ENCODE data around the gene SLC7A9. TPM values are rescaled to one million over a fixed set of nuclear protein-coding genes. Genes with fewer than 3 reads are reported as not detected.

Gene SLC7A9
- polyA plus RNA-seq, 1 of the 3 experiments (the other 2 are of a cell fraction): not detected

GRCh38 chr19:32890326-32890725 is 20.8 kb upstream of the SLC7A9 start (continued):
- TF ChIP-seq MAX (IDR thresholded peaks at IDR 0.05; ENCODE audit: low read depth): no peak
- no peak for TF ChIP-seq USF2 (IDR thresholded peaks at IDR 0.05; ENCODE audit: borderline replicate concordance, low read depth, low read length)
- no peak for TF ChIP-seq GABPA (IDR thresholded peaks at IDR 0.05; ENCODE audit: low read depth)

GRCh38 chr19:32889137-32889934 is 19.8 kb upstream of the SLC7A9 start:
- peaks cover 0 to 39% of the 10 kb centered on the region in 2 experiments for H3K36me3 ChIP-seq (replicated peaks in 1 of 2; ENCODE audit: control insufficient read depth in 1 of 2, insufficient read depth in 2 of 2, low read length in 1 of 2)
- 0 out of 2 replicates have a peak, but pooled peaks cover 4% of the 10 kb centered on the region for H3K9me3 ChIP-seq
- POLR2A ChIA-PET: no interaction called here
- H3K4me2 ChIP-seq: no peak overlapping the region
- CTCF ChIA-PET: interaction anchor here (0.6 kb wide), 1 partner anchor 46 kb away, joined by 3 read pairs; no protein-coding TSS in a partner anchor
- no peak overlapping the region for H2AFZ ChIP-seq (ENCODE audit: low read depth)
- H4K20me1 ChIP-seq (ENCODE audit: insufficient read depth): no peaks in the 10 kb centered on the region
- H3K4me3 ChIP-seq (ENCODE audit: low read depth in 2 of 2, low read length in 1 of 2): no peak overlapping the region
- no peaks in the 10 kb centered on the region for H3K4me1 ChIP-seq (ENCODE audit: control insufficient read depth in 1 of 2, insufficient read depth in 2 of 2, low read depth in 1 of 2, low read length in 1 of 2)
- no peaks in the 10 kb centered on the region for H3K79me2 ChIP-seq (ENCODE audit: insufficient read depth)
- H3K9me2 ChIP-seq: no peaks in the 10 kb centered on the region
- 85% methylated on average over 11 of the region's 11 CpGs for WGBS (ENCODE audit: low lambda C conversion rate)
- no peaks in the 10 kb centered on the region for H3K27me3 ChIP-seq (ENCODE audit: insufficient read depth)
- no peak overlapping the region for H3K27ac ChIP-seq (ENCODE audit: low read depth in 2 of 2, low read length in 1 of 2)
- TF ChIP-seq TCF12 (IDR thresholded peaks at IDR 0.05) (no peak), NFIC (IDR thresholded peaks at IDR 0.05; ENCODE audit: borderline replicate concordance) (no peak), FOSL2 (IDR thresholded peaks at IDR 0.05; ENCODE audit: borderline replicate concordance, low read depth) (no peak)
- no peak for DNase-seq
- H3K9ac ChIP-seq: no peak overlapping the region
- H3F3A ChIP-seq (replicated peaks; ENCODE audit: insufficient read depth): no peaks in the 10 kb centered on the region

- no peak overlapping the region for H3K9ac ChIP-seq
- 0 out of 2 replicates have a peak, but pooled peaks cover 4% of the 10 kb centered on the region for H3K9me3 ChIP-seq
- H3K27ac ChIP-seq (ENCODE audit: low read depth in 2 of 2, low read length in 1 of 2): no peak overlapping the region
- H3K4me1 ChIP-seq (ENCODE audit: control insufficient read depth in 1 of 2, insufficient read depth in 2 of 2, low read depth in 1 of 2, low read length in 1 of 2): no peaks in the 10 kb centered on the region
- no peaks in the 10 kb centered on the region for H3K27me3 ChIP-seq (ENCODE audit: insufficient read depth)
- CTCF ChIA-PET: no interaction called here
- no peak overlapping the region for H2AFZ ChIP-seq (ENCODE audit: low read depth)
- no peaks in the 10 kb centered on the region for H4K20me1 ChIP-seq (ENCODE audit: insufficient read depth)
- H3K4me2 ChIP-seq: no peak overlapping the region
- WGBS (ENCODE audit: low lambda C conversion rate): 96% methylated on average over 4 of the region's 4 CpGs
- H3K36me3 ChIP-seq (replicated peaks in 1 of 2; ENCODE audit: control insufficient read depth in 1 of 2, insufficient read depth in 2 of 2, low read length in 1 of 2): peaks cover 0 to 23% of the 10 kb centered on the region in 2 experiments
- H3K4me3 ChIP-seq (ENCODE audit: low read depth in 2 of 2, low read length in 1 of 2): no peak overlapping the region
- TF ChIP-seq GATA2 (CRISPR knock-in tag; IDR thresholded peaks at IDR 0.05) (no peak), TCF12 (IDR thresholded peaks at IDR 0.05) (no peak), ELF1 (IDR thresholded peaks at IDR 0.05) (no peak)
- DNase-seq: no peak
- no peaks in the 10 kb centered on the region for H3K9me2 ChIP-seq
- H3F3A ChIP-seq (replicated peaks; ENCODE audit: insufficient read depth): no peaks in the 10 kb centered on the region
- POLR2A ChIA-PET: no interaction called here
- no peaks in the 10 kb centered on the region for H3K79me2 ChIP-seq (ENCODE audit: insufficient read depth)
Observed at GRCh38 chr19:32887572-32888215, 18.1 kb upstream of the SLC7A9 start.

Measured in SK-N-SH (cell line).